Measurements from ENCODE around the gene PRKN.

GRCh38 chr6:161598896-161599295, 1128.7 kb downstream of the PRKN start:
- TF ChIP-seq POLR2A (IDR thresholded peaks at IDR 0.05) (no peak), CTCF (IDR thresholded peaks at IDR 0.05) (no peak), EP300 (IDR thresholded peaks at IDR 0.05) (no peak)
